IgD-negative memory B cell (primary cell): ENCODE results near the gene PPP1R12C. TPM values are rescaled to one million over a fixed set of nuclear protein-coding genes. Genes with fewer than 3 reads are reported as not detected.

Experiments used
- H3K27ac Mint-ChIP-seq, 3 donors: one replicate each; pipeline ENCODE4 v1.8.0; 2020 to 2022; ENCODE audit warnings: mild to moderate bottlenecking in 3 of 3, mixed read lengths in 3 of 3, moderate library complexity in 1 of 3
- H3K27me3 Mint-ChIP-seq: one replicate; pipeline ENCODE4 v1.8.0; 2021; ENCODE audit warnings: mixed read lengths
- H3K36me3 Mint-ChIP-seq: one replicate; pipeline ENCODE4 v1.8.0; 2020; ENCODE audit warnings: mild to moderate bottlenecking, mixed read lengths
- H3K4me1 Mint-ChIP-seq, 3 donors: one replicate each; pipeline ENCODE4 v1.8.0; 2020 to 2022; ENCODE audit warnings: mixed read lengths in 3 of 3, mild to moderate bottlenecking in 1 of 3
- H3K4me3 Mint-ChIP-seq, 4 donors: one replicate each; pipeline ENCODE4 v1.8.0; 2020 to 2022; ENCODE audit warnings: mild to moderate bottlenecking in 4 of 4, mixed read lengths in 4 of 4, moderate library complexity in 3 of 4
- H3K9me3 Mint-ChIP-seq, 3 donors: one replicate each; pipeline ENCODE4 v1.8.0; 2020 to 2021; ENCODE audit warnings: mixed read lengths in 3 of 3, mild to moderate bottlenecking in 1 of 3
- polyA plus RNA-seq: library from polyadenylated mRNA; unstranded; fragments of 300-500 nt; fragmentation: Illumina TruSeq; gene quantifications from one replicate; pipeline ENCODE4 v1.2.3, GENCODE V29; 2021

Gene PPP1R12C
- polyA plus RNA-seq, 1 donor from 2014 or later = 7.4 TPM

DNA sequence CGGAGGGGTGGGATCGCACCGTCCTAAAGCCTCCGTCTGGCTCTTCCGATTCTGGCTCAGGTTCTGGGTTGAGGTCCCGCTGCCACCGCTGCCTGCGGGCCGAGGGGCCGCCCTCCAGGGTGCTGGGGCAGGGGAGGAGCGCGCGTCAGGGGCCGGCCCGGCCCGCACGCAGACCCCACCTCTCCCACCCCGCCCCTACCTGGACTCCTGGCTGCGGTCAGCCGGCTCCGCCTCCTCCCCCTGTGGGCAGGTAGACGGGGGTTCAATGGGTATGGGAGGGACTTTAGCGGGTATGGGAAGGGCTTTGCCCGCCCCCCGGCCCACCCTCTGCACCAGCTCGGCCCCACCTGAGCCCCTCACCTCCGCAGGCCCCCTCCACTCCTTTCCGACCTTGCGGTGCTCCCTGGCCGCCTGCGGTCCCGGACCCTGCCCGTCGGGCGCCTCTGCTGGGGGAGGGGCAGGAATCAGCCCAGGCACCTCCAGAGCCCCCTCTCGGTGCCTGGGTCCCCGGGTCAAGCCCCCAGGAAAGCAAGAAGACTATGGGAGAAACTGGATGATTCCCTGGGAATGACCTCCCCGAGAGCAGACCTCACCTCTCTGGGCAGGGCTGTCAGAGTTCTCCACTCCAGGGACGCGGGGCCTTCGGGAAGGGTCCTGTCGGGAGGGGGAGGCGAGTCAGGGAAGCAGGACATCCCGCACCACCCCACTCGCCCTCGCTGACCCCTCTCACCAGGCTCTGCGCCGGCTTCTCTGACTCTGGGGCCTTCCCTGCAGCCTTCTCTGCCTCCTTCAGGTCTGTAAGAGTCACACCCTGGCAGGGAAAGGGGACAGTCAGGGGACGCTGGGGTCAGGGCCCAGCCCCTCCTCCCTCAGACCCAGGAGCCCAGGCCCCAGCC lies 24.8 kb downstream of the PPP1R12C start:
- Mint-ChIP-seq H3K36me3 (peaks cover 4% of the 10 kb centered on the region), H3K27me3 (peaks cover 7% of the 10 kb centered on the region), H3K4me3 (no peak overlapping the region), H3K4me1 (peaks cover 8 to 11% (median 11%) of the 10 kb centered on the region in 3 donors), H3K9me3 (no peaks in the 10 kb centered on the region), H3K27ac (no peak overlapping the region)

DNA sequence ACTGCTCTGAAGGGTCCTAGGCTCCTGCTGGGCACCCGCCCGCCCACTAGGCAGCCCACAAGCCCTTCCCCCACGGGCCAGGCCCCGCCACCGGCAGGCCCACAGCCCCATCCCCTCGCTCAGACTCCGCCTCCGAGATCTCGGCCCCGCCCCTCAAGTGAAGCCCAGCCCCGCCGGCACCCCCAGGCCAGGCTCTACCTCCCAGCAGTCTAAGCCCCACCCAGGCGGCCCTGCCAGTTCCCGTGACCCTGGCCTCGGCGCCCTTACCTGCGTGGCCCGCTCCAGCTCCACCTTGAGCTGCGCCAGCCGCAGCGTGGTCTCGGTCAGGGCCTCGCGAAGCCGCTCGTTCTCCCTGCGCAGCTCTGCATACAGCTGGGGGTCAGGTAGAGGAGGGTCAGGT lies 25.5 kb downstream of the PPP1R12C start:
- no peaks in the 10 kb centered on the region for H3K9me3 Mint-ChIP-seq
- peaks cover 4% of the 10 kb centered on the region for H3K36me3 Mint-ChIP-seq
- peaks cover 11% of the 10 kb centered on the region for H3K27me3 Mint-ChIP-seq
- H3K4me3 Mint-ChIP-seq = no peak overlapping the region
- H3K27ac Mint-ChIP-seq = no peak overlapping the region
- peaks cover 13 to 16% (median 15%) of the 10 kb centered on the region in 3 donors for H3K4me1 Mint-ChIP-seq

DNA sequence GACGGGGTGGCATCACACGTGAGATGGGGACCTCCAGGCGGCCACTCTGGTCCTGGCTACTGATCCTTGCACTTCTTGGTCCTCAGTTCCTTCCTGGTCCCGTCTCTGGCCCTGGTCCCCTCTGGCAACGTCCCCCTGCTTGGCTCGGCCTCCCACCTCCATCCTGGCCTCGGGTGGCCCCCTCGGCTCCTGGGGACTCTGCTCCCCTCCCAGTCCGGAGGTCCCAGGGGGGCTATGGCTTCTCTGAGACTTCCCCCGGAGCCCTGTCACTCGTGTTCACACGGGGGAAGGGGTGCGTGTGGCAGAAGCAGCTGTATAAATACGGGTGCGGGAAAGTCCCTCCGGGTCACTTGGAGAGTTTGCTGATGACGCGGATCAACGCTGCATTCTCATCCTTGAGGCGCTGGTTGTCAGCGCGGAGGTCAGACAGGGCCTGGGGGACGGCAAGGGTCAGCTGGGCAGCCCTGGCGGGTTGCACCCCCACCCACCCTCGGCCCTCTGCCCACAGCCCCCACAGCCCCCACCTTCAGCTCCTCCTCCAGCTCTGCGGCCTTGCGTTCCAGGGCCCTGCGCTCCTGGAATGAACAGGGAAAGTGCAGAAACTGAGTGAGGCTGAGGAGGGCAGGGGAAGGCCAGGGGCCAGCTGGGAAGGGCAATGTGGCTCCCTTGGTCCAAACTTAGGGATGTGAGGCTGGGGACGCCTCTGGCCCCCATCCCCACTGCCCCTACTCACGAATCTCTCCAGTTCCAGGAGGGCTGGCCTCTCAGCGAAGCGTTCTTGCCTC lies 26.1 kb downstream of the PPP1R12C start:
- Mint-ChIP-seq H3K27me3 (peaks cover 11% of the 10 kb centered on the region), H3K36me3 (peaks cover 4% of the 10 kb centered on the region), H3K27ac (no peak overlapping the region), H3K4me1 (peaks cover 13 to 16% (median 15%) of the 10 kb centered on the region in 3 donors), H3K9me3 (no peaks in the 10 kb centered on the region), H3K4me3 (no peak overlapping the region)

DNA sequence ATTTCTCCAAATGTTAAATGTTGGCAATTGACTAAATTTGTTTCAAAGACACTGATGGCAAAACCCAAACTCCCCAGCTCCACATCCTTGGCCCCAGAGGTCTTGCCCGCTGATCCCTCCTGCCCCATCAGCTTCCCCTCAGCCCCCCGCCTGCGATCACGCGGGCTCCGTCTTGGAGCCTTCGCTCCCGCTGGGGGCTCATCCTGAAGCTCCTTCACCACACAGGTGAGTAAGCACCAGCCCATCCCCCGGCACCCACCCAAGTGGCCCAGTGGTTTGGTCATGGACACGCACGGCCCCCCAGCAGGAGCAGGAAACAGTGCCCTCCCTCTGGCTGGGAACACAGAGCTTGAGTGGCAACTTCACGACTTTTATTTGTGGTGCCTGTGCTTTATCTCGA lies 26.9 kb downstream of the PPP1R12C start:
- Mint-ChIP-seq H3K4me3 (no peak overlapping the region), H3K27ac (no peak overlapping the region), H3K36me3 (peaks cover 4% of the 10 kb centered on the region), H3K4me1 (peaks cover 13 to 16% (median 16%) of the 10 kb centered on the region in 3 donors), H3K27me3 (peaks cover 11% of the 10 kb centered on the region), H3K9me3 (no peaks in the 10 kb centered on the region)

DNA sequence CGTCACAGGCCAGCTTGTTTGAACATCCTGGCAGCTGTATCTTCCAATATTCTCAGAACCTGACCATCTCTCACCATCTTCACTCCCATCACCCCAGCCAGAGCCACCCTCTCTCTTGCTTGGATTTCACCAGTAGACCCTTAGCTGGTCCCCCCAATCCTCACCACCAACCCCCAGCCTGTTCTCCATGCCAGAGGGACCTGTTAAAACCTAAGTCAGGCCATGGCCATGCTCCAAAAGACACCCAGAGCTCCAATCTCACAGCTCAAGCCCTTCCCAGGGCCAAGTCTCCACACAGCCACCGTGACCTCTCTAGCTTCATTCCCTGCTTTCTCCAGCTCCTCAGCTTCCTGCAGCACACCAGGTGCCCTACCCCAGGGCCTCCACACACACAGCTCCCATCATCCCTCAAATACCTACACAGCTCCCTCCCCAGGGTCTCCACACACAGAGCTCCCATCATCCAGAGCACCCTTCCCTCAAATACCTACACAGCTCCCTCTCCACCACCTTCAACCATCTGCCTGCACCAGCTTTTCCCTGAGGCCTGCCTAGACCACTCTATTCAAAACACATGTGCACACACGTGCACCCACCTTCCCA lies 28.0 kb downstream of the PPP1R12C start:
- H3K4me3 Mint-ChIP-seq = peak overlapping the region in 3 of 4 donors; percentile 8 to 44 (median 18)
- no peaks in the 10 kb centered on the region for H3K9me3 Mint-ChIP-seq
- no peak overlapping the region for H3K27ac Mint-ChIP-seq
- peaks cover 4% of the 10 kb centered on the region for H3K36me3 Mint-ChIP-seq
- H3K4me1 Mint-ChIP-seq = peaks cover 13 to 16% (median 16%) of the 10 kb centered on the region in 3 donors
- peaks cover 14% of the 10 kb centered on the region for H3K27me3 Mint-ChIP-seq

DNA sequence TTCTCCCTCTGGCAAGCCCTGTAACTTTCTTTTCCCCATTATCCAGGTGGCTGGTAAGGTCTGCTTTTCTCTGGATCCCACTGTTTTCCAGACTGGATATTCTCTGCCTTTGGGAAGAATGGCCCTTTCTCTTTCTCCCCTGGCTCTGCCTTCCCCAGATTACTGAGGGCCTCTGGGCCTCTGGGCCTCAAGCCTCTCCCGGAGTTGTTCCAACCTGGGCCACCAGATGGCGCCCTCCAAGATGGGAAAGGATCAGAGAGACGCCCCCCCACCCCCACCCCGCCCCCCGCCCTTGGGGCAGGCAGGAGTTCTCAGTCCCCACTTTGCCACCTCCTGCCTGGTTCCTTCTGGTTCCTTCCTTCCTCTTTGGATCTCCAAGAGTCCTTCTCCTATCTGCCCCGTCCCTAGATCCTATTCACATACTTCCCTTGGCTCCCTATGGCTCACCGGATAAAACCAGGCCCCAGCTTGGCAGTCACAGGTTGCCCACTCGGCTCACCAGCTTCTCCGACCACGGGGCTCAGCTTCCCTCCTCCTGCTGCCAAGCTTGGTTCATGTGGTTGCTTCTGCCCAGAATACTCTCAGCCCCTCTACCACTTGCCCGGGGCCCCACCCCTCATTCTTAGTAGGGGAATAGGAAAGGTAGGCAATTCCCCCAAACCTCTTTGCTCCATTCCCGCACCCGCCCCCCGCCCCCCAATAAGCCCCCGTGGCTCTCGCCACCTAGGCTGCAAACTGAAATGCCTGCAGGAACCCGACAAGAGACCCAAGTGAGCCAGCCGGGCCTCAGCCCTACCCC lies 28.7 kb downstream of the PPP1R12C start:
- H3K27ac Mint-ChIP-seq = peak overlapping the region in 2 of 3 donors; percentile 56 to 64
- peak overlapping the region in 3 of 4 donors; percentile 44 to 88 (median 86) for H3K4me3 Mint-ChIP-seq
- no peaks in the 10 kb centered on the region for H3K9me3 Mint-ChIP-seq
- H3K27me3 Mint-ChIP-seq = peaks cover 19% of the 10 kb centered on the region
- H3K4me1 Mint-ChIP-seq = peaks cover 13 to 20% (median 16%) of the 10 kb centered on the region in 3 donors
- peaks cover 4% of the 10 kb centered on the region for H3K36me3 Mint-ChIP-seq

DNA sequence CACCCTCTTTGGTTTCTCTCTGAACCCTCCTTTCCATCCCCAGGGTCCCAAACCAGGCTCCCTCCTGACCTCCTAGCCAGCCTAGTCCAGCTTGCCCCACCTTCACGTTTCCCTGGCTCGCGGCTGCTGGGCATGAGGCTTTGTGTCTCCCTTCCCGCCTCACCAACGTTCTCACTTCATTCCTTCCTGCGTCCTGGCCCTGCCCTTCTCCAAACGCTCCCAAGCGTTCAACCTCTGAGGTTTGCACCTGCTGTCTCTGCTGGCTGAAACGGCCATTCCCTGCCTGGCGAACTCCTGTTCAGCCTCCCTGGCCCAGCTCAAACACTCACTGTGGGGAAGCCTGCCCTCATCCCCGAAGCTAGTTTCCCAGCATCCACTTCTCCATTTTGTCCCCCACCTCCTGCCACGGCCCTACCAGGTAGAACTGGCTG lies 29.4 kb downstream of the PPP1R12C start:
- Mint-ChIP-seq H3K27ac (peak overlapping the region in 1 of 3 donors; percentile 46), H3K4me1 (peaks cover 13 to 20% (median 16%) of the 10 kb centered on the region in 3 donors), H3K27me3 (peaks cover 22% of the 10 kb centered on the region), H3K36me3 (peaks cover 4% of the 10 kb centered on the region), H3K4me3 (peak overlapping the region; percentile 25 to 88 (median 74)), H3K9me3 (peaks cover 0 to under 1% (median 0%) of the 10 kb centered on the region in 3 donors)

DNA sequence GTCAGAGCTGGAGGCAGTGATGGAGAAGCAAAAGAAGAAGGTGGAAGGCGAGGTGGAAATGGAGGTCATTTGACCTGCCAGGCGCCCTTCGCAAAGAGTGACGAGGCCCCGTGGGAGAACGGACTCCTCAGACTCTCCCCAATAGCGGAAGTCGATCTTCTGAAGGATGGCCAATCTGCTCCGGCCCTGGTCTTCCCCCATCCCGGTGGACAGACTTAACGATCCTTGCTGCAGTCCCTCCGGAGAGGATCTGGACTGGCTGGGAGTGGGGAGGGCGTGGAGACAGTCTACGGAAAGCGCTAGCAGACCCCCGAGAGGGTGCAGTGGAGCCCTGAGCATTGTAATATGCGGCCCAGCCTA lies 29.9 kb downstream of the PPP1R12C start:
- Mint-ChIP-seq H3K4me1 (peaks cover 13 to 20% (median 17%) of the 10 kb centered on the region in 3 donors), H3K9me3 (peaks cover 0 to 1% (median 0%) of the 10 kb centered on the region in 3 donors), H3K36me3 (peaks cover 4% of the 10 kb centered on the region), H3K27me3 (peaks cover 26% of the 10 kb centered on the region), H3K4me3 (peak overlapping the region in 3 of 4 donors; percentile 70 to 90 (median 89)), H3K27ac (no peak overlapping the region)

DNA sequence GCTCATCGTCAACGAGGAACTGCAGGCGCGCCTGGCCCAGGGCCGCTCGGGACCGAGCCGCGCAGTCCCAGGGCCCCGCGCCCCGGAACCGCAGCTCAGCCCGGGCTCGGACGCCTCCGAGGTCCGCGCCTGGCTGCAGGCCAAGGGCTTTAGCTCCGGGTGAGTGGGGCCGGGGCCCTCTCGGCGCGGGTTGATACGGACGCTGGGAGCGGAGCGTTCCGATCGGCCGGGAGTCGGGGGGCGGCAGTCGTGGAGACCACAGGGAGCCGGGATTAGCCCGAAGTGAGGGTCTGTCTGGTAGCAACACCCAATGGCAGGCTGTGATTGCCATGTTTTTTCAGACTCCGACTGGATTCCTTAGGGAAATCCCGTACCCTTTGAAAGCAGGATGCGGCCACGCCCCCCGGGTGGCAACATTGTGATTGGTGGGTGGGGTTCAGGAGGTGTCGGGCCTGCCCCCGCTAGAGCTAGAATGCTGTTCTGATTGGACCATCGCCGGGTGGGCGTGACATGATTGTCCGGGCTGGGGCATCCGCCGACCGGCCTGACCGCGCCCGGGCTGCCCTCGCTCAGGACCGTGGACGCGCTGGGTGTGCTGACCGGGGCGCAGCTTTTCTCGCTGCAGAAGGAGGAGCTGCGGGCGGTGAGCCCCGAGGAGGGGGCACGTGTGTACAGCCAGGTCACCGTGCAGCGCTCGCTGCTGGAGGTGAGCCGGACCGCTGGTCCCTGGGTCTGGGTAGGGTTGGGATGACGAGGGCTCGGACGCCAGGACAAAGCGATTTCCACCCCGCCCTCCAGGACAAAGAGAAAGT lies 30.5 kb downstream of the PPP1R12C start:
- Mint-ChIP-seq H3K27me3 (peaks cover 31% of the 10 kb centered on the region), H3K9me3 (peaks cover 0 to 1% (median 0%) of the 10 kb centered on the region in 3 donors), H3K36me3 (peaks cover 4% of the 10 kb centered on the region), H3K27ac (no peak overlapping the region), H3K4me1 (peaks cover 16 to 20% (median 19%) of the 10 kb centered on the region in 3 donors), H3K4me3 (peak overlapping the region in 3 of 4 donors; percentile 70 to 90 (median 89))

DNA sequence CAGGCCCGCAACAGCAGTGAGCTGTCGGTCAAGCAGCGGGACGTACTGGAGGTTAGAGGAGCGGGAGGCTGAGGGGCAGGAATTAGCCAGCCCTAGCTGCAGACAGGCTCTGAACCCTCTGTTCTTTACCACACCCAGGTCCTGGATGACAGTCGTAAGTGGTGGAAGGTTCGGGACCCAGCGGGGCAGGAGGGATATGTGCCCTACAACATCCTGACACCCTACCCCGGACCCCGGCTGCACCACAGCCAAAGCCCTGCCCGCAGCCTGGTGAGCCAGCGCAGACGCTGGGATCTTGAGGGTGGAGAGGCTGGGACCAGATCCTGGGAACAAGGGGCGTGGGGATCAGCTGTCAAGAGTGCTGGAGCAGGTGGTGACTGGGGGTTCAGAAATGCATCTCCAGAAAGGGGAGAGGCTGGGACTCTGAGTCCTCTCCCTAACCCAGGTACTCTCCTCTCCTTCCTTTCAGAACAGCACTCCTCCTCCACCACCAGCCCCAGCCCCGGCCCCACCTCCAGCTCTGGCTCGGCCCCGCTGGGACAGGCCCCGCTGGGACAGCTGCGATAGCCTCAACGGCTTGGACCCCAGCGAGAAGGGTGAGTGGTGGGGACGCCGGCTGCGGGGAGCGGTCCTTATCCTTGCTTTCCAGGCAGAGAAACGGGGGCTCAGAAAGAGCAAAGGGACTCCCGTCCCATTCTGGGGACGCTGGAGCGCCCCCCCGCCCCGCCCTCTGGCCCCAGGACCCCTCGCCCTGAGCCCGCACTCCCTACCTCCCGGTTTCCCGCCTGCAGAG lies 31.3 kb downstream of the PPP1R12C start:
- H3K27ac Mint-ChIP-seq = peak overlapping the region in 1 of 3 donors; percentile 67
- H3K27me3 Mint-ChIP-seq = peaks cover 34% of the 10 kb centered on the region
- peaks cover 4% of the 10 kb centered on the region for H3K36me3 Mint-ChIP-seq
- H3K4me1 Mint-ChIP-seq = peaks cover 16 to 20% (median 19%) of the 10 kb centered on the region in 3 donors
- peak overlapping the region in 1 of 4 donors; percentile 2 for H3K4me3 Mint-ChIP-seq
- peaks cover 0 to 1% (median 0%) of the 10 kb centered on the region in 3 donors for H3K9me3 Mint-ChIP-seq

DNA sequence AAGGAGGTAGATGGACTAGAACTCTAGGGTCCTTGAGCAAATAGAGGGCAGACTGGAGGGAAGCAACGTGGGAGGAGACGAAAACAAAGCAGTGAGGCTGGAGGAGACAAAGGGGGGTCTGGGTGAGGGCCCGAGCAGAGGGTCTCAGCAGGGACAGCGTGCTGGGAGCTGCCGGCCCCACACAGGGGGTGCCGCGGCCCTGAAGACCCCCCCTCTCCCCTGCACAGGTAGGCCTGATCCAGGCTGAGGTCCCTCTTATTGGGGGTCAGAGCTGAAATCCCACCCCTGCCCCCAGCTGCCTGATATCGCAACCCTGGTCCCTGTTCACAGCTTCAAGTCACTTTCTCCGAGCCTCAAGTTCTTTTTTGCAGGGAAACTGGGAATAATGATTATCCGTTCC lies 33.0 kb downstream of the PPP1R12C start:
- peaks cover 48% of the 10 kb centered on the region for H3K27me3 Mint-ChIP-seq
- H3K4me3 Mint-ChIP-seq = peak overlapping the region in 1 of 4 donors; percentile 54
- peaks cover 20 to 28% (median 26%) of the 10 kb centered on the region in 3 donors for H3K4me1 Mint-ChIP-seq
- no peaks in the 10 kb centered on the region for H3K36me3 Mint-ChIP-seq
- peak overlapping the region; percentile 67 to 71 (median 67) for H3K27ac Mint-ChIP-seq
- H3K9me3 Mint-ChIP-seq = peaks cover 0 to 7% (median 0%) of the 10 kb centered on the region in 3 donors

DNA sequence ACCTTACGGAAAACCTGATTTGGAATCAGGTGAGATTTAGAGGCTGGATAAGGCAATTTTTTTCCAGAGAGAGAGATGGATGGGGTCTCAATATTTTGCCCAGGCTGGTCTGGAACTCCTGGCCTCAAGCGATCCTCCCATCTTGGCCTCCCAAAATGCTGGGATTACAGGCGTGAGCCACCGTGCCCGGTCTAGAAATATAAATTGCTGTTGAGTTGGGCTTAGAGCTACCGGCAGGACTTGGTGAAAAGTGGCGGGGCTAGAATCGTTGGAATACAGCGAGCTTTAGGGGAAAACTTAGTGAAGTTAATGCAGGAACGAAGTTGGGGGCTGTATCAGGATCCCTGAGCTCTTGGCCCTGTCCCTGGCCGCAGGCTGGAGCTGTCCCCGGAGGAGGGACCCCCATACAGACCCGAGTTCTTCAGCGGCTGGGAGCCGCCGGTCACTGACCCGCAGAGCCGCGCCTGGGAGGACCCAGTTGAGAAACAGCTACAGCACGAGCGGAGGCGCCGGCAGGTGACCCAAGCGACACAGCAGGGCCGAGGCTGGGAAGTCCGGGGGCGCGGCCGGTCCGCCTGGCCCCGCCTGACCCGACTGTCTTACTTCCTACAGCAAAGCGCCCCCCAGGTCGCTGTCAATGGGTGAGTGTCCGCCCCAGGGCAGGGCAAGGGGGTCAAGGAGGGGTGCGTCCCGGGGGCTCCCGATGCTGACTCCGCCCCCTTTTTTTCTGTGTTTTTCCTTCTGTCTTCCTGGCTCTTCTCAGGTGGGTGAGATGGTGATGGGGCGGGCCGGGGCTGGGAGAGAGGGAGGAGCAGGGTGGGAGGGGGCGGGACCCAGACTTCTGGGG lies 34.2 kb downstream of the PPP1R12C start:
- Mint-ChIP-seq H3K9me3 (peaks cover 0 to 7% (median 0%) of the 10 kb centered on the region in 3 donors), H3K4me3 (peak overlapping the region in 2 of 4 donors; percentile 17 to 39), H3K27ac (no peak overlapping the region), H3K27me3 (peaks cover 51% of the 10 kb centered on the region), H3K36me3 (no peaks in the 10 kb centered on the region), H3K4me1 (peaks cover 15 to 23% (median 21%) of the 10 kb centered on the region in 3 donors)
